ENCODE data around the gene DDR2.

DDR2 gene

DNA sequence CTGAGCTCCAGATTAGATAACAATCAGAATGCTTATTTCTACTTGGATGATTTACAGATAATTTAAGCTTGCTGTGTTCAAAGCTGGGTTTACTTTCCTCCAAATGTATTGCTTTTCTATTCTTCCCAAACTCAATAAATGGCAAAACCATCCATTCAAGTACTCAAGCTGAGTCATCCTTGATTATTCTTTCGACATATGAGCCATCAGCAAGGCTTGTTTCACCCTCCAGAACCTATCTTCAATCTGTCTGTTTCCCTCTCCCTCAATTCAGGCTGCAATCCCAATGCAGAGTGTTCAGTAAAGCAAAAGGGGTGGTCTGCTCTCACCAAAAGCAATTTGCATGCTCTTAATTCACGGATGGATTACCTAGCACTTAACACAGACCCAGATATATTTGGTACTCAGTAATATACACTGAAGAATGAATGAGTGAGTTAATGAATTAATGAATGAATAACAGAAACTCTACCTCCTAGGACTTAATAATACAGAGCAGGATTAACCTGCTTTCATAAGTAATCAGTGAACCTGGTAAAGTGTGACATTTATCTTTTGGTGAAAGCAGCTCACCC is 41.9 kb downstream of the DDR2 start:
- DNase-seq, result no peak

DNA sequence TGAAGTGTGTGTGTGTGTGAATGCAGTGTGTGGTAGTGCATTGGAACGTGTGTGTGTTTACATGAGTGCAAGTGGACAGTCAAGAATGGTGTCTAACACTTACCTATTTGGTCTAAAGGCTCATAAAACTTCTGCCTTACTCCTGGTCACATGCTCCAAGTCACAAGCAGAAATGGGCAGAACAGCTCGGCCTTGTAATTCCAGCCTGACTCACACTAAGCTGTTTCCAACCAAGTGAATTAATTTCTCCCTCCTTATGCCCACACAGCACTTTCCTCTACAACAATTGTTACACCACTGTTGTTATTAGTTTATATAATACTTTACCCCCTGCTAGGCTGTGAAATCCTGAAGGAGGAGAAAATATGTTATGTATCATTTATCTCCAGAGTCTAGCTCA is 43.8 kb downstream of the DDR2 start:
- no peak for DNase-seq

DNA sequence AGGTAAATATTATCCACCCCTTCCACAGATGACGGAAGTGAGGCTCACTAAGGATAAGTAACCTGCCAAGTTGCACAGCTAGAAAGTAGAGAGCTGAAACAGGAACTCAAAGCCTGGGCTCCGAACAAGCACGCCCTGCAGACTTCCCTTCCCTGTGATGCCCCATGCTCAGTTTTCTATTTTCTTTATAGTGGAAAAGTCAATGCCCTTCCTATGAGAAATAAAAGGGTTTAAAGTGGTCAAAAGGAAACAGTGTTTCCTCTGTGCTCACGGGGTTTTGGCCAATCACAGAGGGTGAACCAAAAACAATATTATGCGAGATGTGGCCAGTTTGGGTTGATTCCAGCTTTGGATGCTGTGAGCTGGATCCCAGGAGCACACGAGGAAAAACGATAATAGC is 44.5 kb downstream of the DDR2 start:
- DNase-seq, result no peak

DNA sequence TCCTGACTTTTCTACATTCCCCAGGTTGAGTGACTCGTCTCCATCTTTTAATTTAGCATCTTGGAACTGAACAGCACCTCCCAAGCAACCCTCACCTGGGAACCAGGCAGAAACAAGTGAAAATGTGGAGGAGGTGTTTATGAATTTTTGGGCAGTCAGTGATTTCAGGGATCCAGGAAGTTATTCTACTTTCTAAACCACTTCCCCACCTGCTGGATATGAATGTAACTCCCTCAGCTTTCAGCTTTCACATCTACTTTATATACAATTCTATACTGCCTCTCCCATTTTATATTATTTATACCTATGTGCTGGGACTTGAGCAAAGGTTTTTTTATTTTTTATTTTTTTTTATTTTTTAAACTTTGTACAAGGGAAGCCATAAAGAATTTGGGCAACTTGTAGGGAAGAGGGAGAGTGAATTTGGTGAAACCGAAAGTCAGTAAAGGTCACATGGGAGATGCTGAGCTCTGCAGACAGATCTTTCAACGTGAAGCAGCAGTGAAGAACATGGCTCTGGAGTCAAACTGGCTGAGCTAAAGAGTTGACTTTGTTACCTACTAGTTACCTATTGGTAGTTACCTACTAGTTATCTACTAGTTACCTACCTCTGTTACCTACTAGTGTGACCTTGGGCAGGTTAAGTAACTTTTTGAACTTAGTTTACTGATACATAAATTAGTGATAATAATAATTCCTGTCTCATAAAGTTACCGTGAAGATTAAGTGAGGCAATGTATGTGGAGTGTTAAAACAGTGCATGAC is 45.5 kb downstream of the DDR2 start:
- DNase-seq, result no peak

DNA sequence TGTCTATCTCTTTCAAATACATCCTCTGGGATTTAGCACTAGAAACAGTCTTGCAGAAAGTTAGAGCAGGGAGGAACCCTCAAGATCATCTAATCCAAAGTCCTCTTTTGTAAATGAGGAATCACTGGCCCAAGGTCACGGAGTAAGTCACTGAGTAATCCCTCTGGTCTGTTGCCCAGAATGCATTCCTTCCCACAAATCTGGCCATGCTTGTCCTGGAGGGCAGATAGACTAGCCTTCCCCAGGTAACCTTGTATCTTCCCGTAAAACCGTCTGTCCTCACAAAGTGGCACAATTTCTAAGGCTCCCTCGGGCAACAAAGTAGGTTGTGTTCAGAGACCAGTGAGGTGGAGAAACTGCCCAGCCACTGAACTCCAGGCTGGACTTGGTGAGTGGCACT is 46.2 kb downstream of the DDR2 start:
- DNase-seq, result no peak

DNA sequence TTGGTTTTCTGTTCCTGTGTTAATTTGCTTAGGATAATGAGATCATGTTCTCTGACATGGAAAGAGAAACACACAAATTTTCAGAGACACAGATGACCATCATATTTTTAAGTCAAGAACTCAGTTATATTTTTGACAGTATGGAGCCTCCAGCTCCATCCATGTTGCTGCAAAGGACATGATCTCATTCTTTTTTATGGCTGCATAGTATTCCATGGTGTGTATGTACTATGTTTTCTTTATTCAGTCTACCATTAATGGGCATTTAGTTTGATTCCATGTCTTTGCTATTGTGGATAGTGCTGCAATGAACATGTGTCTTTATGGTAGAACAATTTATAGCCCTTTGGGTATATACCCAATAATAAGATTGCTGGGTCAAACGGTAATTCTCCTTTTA is 47.0 kb downstream of the DDR2 start:
- DNase-seq, result no peak

DNA sequence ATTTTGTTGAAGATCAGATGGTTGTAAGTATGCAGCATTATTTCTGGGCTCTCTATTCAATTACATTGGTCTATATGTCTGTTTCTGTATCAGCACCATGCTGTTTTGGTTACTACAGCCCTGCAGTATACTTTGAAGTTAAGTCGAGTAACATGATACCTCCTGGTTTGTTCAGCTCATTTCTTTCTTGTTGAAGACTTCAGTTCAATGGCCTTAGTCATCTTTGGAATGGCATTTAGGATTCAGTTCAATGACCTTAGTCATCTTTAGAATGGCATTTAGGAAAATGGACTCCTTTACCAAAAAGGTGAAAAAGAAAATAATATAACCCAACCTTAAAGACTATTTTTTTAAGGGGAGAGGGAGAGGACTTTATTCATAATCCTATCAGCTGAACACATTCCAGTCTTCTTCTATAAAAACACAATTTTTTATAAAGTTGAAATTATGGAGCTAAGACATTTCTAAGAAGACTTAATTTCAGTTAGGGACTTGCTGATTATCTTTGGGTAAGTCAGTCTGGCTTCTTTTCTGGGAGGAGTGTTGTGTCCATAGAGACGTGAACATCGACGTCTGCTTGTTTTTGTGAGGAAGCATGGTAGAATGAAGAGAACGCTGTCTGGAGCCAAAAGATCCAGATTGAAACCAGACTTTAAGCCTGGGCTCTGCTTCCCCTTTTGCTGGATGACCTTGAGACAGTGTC is 48.3 kb downstream of the DDR2 start:
- DNase-seq, result no peak

DNA sequence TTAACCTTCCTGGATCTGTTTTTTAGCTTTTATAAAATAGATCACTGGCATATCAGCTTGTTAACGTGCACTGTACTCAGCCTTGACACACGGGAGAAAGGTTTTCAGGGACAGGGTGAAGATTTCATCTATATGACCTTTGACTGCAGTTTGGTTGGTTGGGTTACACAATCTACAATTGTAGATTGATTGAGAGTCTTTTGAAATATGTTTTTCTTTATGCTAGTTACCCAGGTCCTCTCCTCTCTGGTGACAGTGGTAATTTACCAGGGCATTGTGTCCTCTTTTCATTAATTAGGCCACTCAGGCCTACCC is 48.8 kb downstream of the DDR2 start:
- no peak for DNase-seq

DNA sequence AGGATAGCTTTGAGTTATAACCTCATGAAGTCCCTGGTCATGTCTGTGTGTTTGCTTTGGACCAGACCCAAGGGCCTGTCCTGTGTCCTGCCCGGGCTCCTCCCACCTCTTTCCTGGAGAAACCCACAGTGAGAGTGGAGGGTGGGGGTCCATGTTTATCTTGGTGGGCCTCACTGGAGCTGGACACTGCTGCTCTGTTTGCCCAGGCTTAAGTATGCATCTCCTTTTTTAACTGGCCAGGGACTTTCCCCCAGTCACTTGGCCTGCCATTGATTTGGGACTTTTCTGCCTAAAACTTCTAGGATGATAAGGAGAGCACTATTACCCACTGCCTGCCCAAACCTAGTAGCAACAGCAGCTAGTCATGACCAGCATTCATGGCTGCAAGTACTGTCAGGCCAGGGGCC is 49.8 kb downstream of the DDR2 start:
- DNase-seq, result no peak

DNA sequence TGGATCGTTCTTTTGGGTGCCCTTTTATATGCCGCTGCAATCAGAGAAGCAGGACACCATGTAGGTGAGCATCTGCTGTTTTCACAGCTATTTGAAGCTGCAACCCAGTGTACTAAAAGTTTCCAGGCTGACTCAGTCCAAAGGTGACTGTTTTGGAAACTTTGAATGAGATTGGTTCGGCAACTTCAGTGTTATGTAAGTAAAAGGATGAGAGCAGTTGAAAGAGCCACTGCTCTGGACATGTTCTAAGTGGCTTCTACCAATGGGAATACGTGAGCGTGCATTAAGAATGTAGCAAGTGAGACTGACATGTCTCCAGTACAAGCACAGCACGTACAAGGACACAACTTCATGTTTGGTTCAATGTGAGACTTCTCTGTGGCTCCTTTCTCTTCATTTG is 55.6 kb downstream of the DDR2 start:
- DNase-seq, result no peak

DNA sequence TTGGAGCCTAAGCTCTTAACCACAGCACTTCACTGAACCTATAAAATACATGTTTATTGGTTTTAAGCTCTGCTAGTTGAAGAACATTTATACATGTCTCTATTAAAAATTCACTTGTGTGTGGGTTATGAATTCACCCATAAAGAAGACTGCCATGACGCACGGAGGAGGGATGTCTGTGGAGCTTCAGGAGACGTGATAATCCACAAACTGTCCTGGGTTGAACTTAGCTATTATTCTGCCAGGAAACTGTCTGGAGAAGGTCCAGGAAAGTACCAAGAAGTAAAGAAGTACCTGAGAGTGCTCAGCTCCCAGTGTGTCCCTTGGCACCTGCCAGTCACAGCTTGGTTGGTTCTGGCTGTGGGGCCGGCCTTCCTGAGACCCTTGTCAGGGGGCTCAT is 56.3 kb downstream of the DDR2 start:
- no peak for DNase-seq

DNA sequence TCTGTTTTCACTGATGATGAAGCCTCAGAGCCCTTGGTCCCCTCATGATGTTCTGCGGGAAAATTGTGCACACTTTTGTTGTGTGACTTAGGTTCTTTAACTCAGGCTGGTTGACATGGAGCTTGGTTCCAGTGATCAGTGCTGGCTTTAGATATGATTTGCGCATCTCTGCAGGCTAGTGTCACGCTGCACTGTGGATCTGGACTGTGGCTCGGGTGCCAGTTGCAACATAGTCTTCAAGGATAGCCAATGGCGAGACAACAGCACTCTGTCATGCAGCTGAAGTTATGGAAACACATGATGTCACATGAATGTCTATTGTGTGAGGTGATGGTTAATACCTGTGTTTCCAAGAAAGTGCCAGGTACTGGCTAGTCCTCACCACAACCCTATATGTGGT is 56.7 kb downstream of the DDR2 start:
- DNase-seq, result no peak

DNA sequence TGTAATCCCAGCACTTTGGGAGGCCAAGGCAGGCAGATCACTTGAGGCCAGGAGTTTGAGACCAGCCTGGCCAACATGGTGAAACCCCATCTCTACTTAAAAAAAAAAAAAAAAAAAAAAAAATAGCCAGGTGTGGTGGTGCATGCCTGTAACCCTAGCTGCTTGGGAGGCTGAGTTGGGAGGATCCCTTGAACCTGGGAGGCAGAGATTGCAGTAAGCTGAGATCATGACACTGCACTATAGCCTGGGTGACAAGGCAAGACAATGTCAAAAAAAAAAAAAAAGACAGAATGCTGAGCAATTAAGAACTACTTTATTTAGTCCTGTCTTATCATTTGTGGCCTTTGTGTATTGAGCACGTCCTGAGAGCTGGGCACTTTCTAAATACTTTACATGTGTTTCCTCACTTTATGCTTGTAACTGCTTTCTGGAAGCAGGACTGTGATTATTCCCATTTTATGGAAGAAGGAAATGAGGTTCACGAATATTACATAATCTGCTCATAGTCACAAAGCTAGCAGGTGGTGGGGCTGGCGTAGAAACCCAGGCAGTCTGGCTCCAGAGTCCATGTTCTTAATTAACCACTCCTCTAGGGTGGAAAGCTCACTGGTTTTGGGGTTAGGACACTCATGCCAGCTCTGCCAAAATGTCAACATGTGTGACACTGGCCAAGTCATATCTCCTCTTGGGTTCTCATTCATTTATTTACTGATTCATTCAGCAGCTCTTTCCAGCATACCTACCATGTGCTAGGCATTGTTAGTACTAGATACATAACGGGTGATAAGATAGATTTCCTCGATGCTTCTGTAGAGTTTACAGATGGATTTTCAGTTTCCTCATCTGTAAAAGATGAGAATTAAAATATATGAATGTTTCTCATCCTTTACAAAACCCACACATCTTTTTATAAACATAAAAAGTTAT is 57.7 kb downstream of the DDR2 start:
- DNase-seq, result no peak

DNA sequence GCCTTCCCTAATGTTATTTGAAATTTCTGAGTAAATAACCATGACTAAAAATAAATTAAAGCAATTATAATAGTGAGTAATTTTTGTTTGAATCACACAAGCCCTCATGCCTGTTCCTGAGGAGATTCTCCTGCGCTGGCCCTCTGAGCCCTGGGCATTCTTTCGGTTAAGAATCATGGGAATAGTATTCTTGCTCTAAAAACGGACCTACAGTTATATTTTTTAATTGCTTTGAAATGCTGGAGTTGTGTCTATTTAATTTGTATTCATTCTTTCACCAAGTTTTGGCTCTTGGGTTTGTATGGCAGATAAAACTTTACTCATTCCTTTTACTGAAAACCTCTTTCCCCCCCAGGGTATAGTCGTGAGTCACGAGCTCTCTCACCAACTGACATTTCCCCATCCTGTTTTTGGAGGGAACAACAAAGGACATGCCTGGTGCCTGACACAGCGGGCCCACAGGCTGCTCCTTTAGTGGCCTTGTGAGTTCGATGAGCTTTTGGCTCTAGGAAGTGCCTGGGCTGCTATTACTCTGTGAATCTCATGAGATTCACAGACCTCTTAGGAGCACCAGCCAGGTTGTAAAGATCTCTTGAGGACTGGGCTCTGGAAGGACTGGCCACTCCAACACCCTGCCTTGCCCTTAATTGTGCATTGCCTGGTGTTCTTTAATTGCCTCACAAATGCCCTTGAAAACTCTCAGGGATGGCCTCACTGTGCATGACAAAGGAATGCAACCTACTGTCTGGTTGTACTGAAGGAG is 58.6 kb downstream of the DDR2 start:
- DNase-seq, result no peak

DNA sequence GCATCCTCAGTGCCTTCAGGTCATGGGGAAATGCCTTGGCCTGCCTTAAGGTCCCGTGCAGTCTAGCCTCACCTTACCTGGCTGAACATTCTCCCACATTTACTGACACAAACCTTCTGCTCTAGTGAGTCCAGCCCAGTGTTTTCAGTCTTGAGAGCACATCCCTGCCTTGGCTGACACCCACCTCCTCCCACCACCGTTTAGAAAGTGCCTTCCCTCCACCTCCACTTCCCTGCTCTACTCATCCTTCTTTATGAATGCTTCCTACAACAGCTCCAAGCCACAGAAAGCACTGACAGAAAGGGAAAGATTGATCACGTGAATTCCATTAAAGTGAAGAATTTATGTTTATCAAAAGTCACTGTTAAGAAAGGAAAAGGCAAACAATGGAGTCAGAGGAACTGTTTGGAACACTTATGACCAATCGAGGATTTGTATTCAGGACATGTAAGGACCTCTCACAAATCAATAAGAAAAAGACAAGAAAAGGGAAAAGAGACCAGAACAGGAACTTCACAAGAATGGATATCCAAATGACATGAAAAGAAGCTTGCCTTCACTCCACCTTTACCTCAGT is 59.8 kb downstream of the DDR2 start:
- DNase-seq, result no peak

DNA sequence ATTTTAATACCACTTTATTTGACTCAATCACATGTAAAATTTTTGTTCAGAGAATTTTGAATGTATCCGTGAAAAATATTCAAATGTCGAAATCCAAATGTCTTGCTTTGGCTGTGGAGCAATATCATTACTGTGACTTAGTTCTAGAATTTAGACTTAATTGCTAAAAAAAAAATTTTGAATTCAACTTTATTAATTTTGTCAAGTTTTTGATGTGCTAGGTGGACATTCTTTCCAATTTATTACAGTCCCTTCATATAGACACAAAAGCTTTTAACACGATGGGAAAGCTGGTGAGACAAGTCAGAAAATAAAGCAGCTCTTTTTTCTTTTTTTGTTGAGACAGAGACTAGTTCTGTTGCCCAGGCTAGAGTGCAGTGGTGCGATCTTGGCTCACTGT is 62.6 kb downstream of the DDR2 start:
- DNase-seq, result no peak

DNA sequence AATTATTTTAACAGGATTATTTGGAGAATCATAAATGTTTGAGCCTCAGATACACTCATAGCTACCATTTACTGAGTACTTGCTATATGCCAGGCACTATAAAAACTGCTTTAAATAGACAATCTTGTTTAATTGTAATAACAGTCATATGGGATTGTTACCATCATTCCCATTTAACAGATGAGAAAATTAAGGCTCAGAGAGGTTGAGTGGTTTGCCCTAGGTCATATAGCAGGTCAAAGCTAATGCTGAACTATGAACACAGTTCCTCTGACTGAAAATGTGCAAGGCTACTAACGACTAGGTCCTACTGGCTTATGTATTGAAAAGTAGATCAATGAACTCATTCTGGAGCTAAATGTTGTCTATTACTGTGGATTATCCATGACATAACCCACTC is 63.4 kb downstream of the DDR2 start:
- DNase-seq, result no peak

DNA sequence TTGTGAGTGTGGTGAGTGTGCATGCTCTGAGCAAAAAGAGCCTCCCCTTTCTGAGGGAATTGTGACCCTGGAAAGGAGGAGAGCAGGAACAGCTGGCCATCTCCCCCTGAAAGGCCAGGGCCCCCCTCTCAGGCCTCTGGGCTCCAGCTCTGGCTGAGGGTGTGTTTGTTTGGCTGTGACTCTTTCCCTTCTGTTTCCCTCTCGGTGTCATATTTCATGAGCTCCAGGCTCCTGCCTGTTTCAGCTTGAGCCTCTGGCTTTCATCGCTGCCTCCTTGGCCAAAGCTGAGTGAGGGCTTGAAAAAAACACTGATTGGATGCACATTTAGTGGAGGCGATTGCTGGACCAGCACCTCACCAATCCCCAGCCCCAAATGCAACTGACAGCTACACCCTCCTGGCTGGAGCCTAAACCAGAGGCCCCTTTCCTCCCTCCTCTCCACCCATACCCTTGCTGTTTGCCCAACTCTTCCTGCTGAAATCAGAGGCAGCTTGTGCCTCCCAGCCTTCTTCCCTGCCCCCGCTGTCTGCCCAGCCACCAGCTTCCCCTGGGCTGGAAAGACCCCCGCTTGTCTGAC is 64.1 kb downstream of the DDR2 start:
- DNase-seq, result no peak

DNA sequence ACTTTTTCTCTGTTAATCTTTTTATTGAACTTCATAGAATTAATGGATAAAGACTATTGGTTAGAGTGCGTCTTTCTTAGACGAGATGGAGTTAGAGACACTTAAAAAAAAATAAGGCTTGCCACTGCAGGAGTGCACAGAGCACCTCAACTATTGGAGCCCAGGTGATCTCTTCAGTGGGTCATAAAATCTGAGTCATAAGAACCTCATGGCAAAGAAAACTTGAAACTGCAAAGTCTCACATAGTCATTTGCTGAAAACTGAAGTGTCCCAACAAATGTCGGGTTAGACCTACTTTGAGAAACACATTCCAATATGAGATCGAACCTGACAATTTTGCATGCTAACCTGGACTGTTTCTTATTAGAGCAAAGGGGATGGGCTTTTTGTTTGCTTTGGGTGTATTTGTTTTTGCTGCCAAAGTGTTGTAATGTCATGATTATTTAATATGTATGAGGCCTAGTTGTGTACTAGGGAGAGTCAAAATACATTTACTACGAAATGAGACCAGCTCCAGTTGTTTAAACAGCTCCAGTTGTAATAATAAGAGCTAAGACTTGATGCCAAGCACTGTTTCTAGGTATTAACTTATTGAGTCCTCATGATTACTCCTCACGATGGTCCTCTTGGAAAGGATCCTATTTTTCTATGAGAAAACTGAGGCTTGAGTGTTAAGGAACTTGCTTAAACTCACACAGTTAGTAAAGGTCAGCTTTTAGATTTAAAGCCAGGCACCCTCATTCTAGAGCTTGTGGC is 65.1 kb downstream of the DDR2 start:
- DNase-seq, result no peak

DNA sequence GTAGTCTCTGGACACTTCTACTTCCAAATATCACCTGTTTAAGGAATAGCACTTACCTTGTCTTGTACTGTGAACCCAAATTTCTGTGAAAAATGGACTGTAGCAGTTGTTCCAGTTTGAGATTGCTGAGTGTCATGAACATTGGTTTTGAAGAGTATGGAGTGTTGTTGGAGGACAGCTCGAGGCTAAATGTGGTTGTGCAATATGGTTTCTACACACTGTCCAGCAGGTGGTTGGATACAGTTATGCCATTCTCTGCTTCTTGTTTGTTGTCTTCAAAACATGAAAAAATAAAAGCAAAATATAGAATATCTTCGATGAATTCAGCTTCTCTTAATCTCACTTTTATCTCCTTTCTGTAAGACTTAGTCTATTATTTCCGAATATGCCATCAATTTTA is 67.1 kb downstream of the DDR2 start:
- no peak for DNase-seq

DNA sequence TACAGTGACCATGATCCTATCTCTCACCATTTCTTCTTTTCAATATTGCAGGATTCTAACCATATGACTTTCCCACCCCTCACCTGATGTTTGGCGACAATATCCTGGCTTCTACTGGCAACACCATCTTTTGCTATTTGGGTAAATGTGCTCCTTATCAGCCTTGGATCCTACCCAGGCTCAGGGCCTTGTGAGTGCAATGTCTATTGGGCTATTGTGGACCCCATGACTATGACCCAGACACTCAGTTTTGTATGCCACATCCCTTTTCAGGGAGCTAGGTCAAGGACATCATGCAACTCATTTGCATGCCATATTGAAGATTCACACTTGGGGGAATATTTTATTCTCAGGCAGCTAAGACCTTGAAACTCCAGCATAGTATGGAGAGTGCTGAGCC is 67.9 kb downstream of the DDR2 start:
- no peak for DNase-seq
